Prostate gland (tissue), 2 donors: Measurements from ENCODE around the gene SORL1.

ENCODE experiments used
- POLR2A ChIP-seq: fragments of 450-650 bp; IDR thresholded peaks from one replicate; pipeline ENCODE4 v1.6.1; 2016; ENCODE audit warnings: antibody characterized with exemption, mild to moderate bottlenecking
- POLR2AphosphoS5 ChIP-seq: sonication (generic); formaldehyde crosslinking; IDR thresholded peaks from one replicate; pipeline ENCODE4 v1.6.1; 2017; ENCODE audit warnings: antibody characterized with exemption
- TF ChIP-seq, protein P1 (sequence below), 4 experiments: fragments of 200-600 bp in 2 of 4; fragments of 450-650 bp in 2 of 4; sonication (generic) in 2 of 4; IDR thresholded peaks; 1 replicate in 3 of 4; 2 replicates in 1 of 4; pipeline ENCODE4 v1.5.1; 2016 to 2019; ENCODE audit warnings: antibody characterized with exemption in 4 of 4, mild to moderate bottlenecking in 2 of 4, moderate library complexity in 2 of 4

DNA sequence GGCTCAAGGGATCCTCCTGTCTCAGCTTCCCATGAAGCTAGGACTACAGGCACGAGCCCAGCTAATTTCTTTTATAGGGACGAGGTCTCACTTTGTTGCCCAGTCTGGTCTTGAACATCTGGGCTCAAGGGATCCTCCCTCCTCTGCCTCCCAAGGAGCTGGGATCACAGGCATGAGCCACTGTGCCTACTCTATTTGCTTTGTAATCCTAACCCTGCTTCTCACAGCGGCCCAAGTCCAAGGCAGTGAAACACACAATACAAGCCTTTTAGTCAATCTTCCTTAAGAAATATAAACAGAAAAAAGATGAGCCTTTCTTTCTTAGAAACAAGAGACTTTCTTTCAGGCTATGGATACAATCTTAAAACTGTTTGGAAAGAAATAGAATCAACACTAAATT, 115.9 kb downstream of the SORL1 start:
- TF ChIP-seq, protein P1, sequence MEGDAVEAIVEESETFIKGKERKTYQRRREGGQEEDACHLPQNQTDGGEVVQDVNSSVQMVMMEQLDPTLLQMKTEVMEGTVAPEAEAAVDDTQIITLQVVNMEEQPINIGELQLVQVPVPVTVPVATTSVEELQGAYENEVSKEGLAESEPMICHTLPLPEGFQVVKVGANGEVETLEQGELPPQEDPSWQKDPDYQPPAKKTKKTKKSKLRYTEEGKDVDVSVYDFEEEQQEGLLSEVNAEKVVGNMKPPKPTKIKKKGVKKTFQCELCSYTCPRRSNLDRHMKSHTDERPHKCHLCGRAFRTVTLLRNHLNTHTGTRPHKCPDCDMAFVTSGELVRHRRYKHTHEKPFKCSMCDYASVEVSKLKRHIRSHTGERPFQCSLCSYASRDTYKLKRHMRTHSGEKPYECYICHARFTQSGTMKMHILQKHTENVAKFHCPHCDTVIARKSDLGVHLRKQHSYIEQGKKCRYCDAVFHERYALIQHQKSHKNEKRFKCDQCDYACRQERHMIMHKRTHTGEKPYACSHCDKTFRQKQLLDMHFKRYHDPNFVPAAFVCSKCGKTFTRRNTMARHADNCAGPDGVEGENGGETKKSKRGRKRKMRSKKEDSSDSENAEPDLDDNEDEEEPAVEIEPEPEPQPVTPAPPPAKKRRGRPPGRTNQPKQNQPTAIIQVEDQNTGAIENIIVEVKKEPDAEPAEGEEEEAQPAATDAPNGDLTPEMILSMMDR (IDR thresholded peaks at IDR 0.05): no peak
- peak; percentile 38 for TF ChIP-seq POLR2AphosphoS5
- no peak for TF ChIP-seq POLR2A
